Esophagus muscularis mucosa (tissue), 3 donors: ENCODE results near the gene PREP.

Experiments
- POLR2AphosphoS5 ChIP-seq, 2 donors: sonication (generic); formaldehyde crosslinking; IDR thresholded peaks; one replicate each; pipeline ENCODE4 v1.6.1; 2017; ENCODE audit warnings: antibody characterized with exemption in 2 of 2
- TF ChIP-seq, protein P1 (sequence below), 3 experiments: fragments of 200-600 bp in 2 of 3; fragments of 450-650 bp in 1 of 3; sonication (generic) in 2 of 3; IDR thresholded peaks; one replicate each; pipeline ENCODE4 v1.5.1; 2017 to 2019; ENCODE audit warnings: antibody characterized with exemption in 3 of 3, mild to moderate bottlenecking in 2 of 3, moderate library complexity in 1 of 3

DNA sequence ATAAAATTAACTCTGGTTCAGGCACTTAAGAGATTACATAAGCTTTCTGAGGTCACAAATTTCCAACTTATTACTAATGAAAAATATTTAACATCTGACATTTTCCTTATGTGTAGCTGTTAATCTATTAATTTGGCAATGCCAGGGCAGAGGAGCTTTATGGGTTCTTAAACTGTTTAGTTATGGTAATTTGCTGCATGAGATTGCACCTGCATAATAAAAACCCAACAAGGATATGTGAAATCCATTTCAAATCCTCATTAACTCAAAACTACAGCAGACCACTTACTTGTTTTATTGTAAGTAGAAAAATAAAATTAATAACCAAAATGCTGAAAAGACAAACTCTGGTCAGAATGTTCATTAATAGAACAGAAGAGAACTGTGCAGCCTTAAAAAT lies 98.1 kb downstream of the PREP start:
- TF ChIP-seq POLR2AphosphoS5 (IDR thresholded peaks at IDR 0.05), result no peak
- TF ChIP-seq, protein P1, sequence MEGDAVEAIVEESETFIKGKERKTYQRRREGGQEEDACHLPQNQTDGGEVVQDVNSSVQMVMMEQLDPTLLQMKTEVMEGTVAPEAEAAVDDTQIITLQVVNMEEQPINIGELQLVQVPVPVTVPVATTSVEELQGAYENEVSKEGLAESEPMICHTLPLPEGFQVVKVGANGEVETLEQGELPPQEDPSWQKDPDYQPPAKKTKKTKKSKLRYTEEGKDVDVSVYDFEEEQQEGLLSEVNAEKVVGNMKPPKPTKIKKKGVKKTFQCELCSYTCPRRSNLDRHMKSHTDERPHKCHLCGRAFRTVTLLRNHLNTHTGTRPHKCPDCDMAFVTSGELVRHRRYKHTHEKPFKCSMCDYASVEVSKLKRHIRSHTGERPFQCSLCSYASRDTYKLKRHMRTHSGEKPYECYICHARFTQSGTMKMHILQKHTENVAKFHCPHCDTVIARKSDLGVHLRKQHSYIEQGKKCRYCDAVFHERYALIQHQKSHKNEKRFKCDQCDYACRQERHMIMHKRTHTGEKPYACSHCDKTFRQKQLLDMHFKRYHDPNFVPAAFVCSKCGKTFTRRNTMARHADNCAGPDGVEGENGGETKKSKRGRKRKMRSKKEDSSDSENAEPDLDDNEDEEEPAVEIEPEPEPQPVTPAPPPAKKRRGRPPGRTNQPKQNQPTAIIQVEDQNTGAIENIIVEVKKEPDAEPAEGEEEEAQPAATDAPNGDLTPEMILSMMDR (IDR thresholded peaks at IDR 0.05), result no peak
